Fibroblast of villous mesenchyme (primary cell): ENCODE results near the gene EYA4. TPM values are rescaled to one million over a fixed set of nuclear protein-coding genes. Genes with fewer than 3 reads are reported as not detected.

Experiments used
- DNase-seq: peaks from one replicate; pipeline ENCODE4 v3.0.0-alpha.2; 2010; ENCODE audit warnings: low read depth
- H3K4me3 ChIP-seq: 2 replicates; pipeline ENCODE4 v1.5.1; 2011; ENCODE audit warnings: low read depth, mild to moderate bottlenecking, low read length
- CTCF ChIP-seq: IDR thresholded peaks from 2 replicates; pipeline ENCODE4 v1.5.1; 2012; ENCODE audit warnings: low read depth, mild to moderate bottlenecking, low read length; ENCODE audit not compliant: insufficient read depth
- total RNA-seq: library from RNA; depleted of rRNA; stranded (reverse); fragments of >200 nt; gene quantifications from 2 replicates; pipeline ENCODE4 v1.2.3, GENCODE V29; 2012

The EYA4 gene
- total RNA-seq, 1 donor: under 0.01 TPM

GRCh38 chr6:133546098-133546497 is 304.9 kb downstream of the EYA4 start:
- peak; percentile 8 for DNase-seq
- no peak for TF ChIP-seq CTCF
- no peak overlapping the region for H3K4me3 ChIP-seq

GRCh38 chr6:133547136-133547535 is 306.0 kb downstream of the EYA4 start:
- no peak overlapping the region for H3K4me3 ChIP-seq
- TF ChIP-seq CTCF: no peak
- no peak for DNase-seq

- peak; percentile 41 for DNase-seq
- no peak for TF ChIP-seq CTCF
- no peak overlapping the region for H3K4me3 ChIP-seq
These were observed 307.4 kb downstream of the EYA4 start for GRCh38 chr6:133548423-133549159.

- no peak overlapping the region for H3K4me3 ChIP-seq
- DNase-seq: no peak
- TF ChIP-seq CTCF: no peak
These were observed 308.2 kb downstream of the EYA4 start for GRCh38 chr6:133549371-133549801.

- H3K4me3 ChIP-seq: no peak overlapping the region
- no peak for DNase-seq
- TF ChIP-seq CTCF: no peak
These were observed 308.9 kb downstream of the EYA4 start for GRCh38 chr6:133550026-133550425.

- DNase-seq: no peak
- peak; percentile 4 for TF ChIP-seq CTCF
- H3K4me3 ChIP-seq: no peak overlapping the region
These were observed 310.3 kb downstream of the EYA4 start for GRCh38 chr6:133551436-133551835.
